ENCODE measurements around the gene PBX2. TPM values are rescaled to one million over a fixed set of nuclear protein-coding genes. Genes with fewer than 3 reads are reported as not detected.

The PBX2 gene, protein sequence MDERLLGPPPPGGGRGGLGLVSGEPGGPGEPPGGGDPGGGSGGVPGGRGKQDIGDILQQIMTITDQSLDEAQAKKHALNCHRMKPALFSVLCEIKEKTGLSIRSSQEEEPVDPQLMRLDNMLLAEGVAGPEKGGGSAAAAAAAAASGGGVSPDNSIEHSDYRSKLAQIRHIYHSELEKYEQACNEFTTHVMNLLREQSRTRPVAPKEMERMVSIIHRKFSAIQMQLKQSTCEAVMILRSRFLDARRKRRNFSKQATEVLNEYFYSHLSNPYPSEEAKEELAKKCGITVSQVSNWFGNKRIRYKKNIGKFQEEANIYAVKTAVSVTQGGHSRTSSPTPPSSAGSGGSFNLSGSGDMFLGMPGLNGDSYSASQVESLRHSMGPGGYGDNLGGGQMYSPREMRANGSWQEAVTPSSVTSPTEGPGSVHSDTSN
- total RNA-seq (2012; rRNA removed) (13.9 and 17.7 TPM in 2 replicates), polyA plus RNA-seq (2012; rRNA removed) (56.8 and 58.0 TPM in 2 replicates), Bru-seq, nascent RNA (percentile 85 among the genes with signal in this experiment), BruChase-seq, experiment 1, labeled RNA remaining after a 6-hour chase (percentile 96 among the genes with signal in this experiment), BruChase-seq, experiment 2, labeled RNA remaining after a 2-hour chase (percentile 95 among the genes with signal in this experiment)
- 28.8 and 42.1 TPM in 2 replicates for polyA plus RNA-seq (2012; cell fraction: cytosol; rRNA removed)
- 262 and 270 TPM in 2 replicates for polyA plus RNA-seq (2012; cell fraction: nucleus; rRNA removed; ENCODE audit: low replicate concordance)
- long read RNA-seq, partial matches to known transcripts, result 1 of 4 reads
- long read RNA-seq, other reads (novel, unspliced or antisense), result 1 of 4 reads

DNA sequence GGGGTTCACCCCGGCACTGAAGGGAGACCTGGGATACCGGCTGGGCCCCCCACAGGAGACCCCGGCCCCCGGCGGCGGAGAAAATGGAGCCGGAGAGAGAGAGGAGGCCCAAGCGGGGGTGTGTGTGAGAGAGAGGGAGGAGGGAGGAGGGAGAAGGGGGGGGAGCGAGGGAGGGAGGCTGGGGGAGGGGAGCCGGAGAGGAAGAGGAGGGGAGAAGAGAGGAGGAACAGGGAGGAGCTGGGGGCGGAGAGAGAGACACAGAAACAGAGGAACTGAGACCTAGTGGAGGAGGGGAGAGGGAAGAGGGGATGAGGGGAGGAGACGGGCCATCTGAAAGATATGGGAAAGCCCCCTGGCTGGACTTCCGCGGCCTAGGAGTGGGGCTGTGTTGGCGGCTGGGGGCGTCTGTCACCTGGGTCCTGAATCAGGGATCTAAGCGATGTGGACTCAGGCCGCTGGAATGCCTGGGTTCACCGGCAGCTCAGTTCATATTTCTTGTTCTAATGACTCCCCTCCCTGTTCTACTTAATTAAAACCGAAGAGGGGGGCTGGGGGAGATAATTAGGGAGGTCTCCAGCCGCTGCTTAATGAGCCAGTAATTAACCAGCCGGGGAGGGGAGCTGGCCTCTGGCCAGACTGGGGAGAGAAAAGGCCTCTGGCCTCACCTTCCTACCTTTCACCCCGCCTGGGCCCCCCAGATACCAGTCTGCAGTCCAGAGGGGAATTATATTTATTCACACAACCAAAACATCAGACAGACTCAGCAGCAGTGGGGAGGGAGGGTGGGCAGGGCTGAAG is at the start of gene PBX2:
TSS of gene PBX2 (minus strand) at position 149 of the 798 bp plus-strand sequence. CDS start 287 bp downstream, outside the sequence.
- WGBS, 2 experiments (ENCODE audit: extremely low coverage in 2 of 2, insufficient read length in 1 of 2), result no CpG with 5 or more reads among the region's 23 CpGs
- H2BK5ac ChIP-seq (ENCODE audit: low read depth, low read length, poor library complexity, severe bottlenecking), result peak within 1 kb of the TSS; percentile 83
- intact Hi-C loops (cut with micrococcal nuclease) (no loop called here), dilution Hi-C loops (cut with HindIII; ENCODE audit: low sequenced_read_pairs, unreplicated experiment) (no loop called here), in situ Hi-C loops (cut with MboI; ENCODE audit: low sequenced_read_pairs) (loop anchor here (5.0 to 25.0 kb wide), 2 partner anchors 73 to 772 kb away; partner anchors contain the start of genes BRD2 and HLA-DMA)
- H3K36me3 ChIP-seq (ENCODE audit: control insufficient read depth, insufficient read depth, low read length), result peaks cover 18% of the 10 kb centered on the region
- peaks cover 21 to 64% of the 10 kb centered on the region in 2 experiments; a peak in 3 of 4 replicates for H3K79me1 ChIP-seq (ENCODE audit: low read depth in 1 of 2, low read length in 2 of 2)
- peak within 1 kb of the TSS; percentile 99 for H3K9ac ChIP-seq (ENCODE audit: low read depth, low read length)
- peak within 1 kb of the TSS; percentile 75 for H3K4me3 ChIP-seq (ENCODE audit: insufficient read depth, low read depth, low read length)
- peak within 1 kb of the TSS; percentile 58 for H2BK20ac ChIP-seq (ENCODE audit: low read depth, low read length)
- peaks cover 12% of the 10 kb centered on the region for H3K4me1 ChIP-seq (ENCODE audit: control insufficient read depth, insufficient read depth, low read length)
- DNase-seq, result peak; percentile 89
- H2AK5ac ChIP-seq (ENCODE audit: low read depth, low read length), result peak within 1 kb of the TSS; percentile 99
- CTCF ChIA-PET, result no interaction called here
- peak; percentile 79 for ATAC-seq (ENCODE audit: low read depth)
- H2AFZ ChIP-seq (replicated peaks; ENCODE audit: low read length, poor library complexity), result peak within 1 kb of the TSS; percentile 95
- H4K8ac ChIP-seq (ENCODE audit: low read depth in 2 of 2, low read length in 2 of 2), result peak within 1 kb of the TSS; percentile 92 to 97
- no peaks in the 10 kb centered on the region for H3K27me3 ChIP-seq (ENCODE audit: control insufficient read depth, insufficient read depth, low read length)
- H3K9me1 ChIP-seq (ENCODE audit: insufficient read depth, low read length), result peaks cover 18% of the 10 kb centered on the region
- H2AK9ac ChIP-seq (replicated peaks; ENCODE audit: low read depth, low read length, poor library complexity), result peak within 1 kb of the TSS; percentile 100
- peak within 1 kb of the TSS; percentile 99 for H3K27ac ChIP-seq (ENCODE audit: insufficient read depth, low read length)
- H3K9me3 ChIP-seq (ENCODE audit: control insufficient read depth, insufficient read depth, low read length), result no peaks in the 10 kb centered on the region
- peak within 1 kb of the TSS; percentile 89 for H3K4me2 ChIP-seq (ENCODE audit: low read depth, low read length)
- H4K5ac ChIP-seq (ENCODE audit: low read depth, low read length), result peak within 1 kb of the TSS; percentile 95
- H3K14ac ChIP-seq (replicated peaks; ENCODE audit: low read depth, low read length), result peak within 1 kb of the TSS; percentile 99
- peak within 1 kb of the TSS; percentile 72 for H2BK120ac ChIP-seq (ENCODE audit: low read depth, low read length)
- peak within 1 kb of the TSS; percentile 93 for H3K18ac ChIP-seq (ENCODE audit: low read depth, low read length)
- H4K20me1 ChIP-seq (ENCODE audit: insufficient read depth, low read length), result no peaks in the 10 kb centered on the region
- peak within 1 kb of the TSS; percentile 98 for H3K56ac ChIP-seq (ENCODE audit: extremely low read depth, insufficient read depth, low read length)
- peak within 1 kb of the TSS; percentile 85; the same call in 1 of the 3 replicates for H2BK15ac ChIP-seq (ENCODE audit: low read depth, low read length)
- POLR2A ChIA-PET (ENCODE audit: unreplicated experiment), result interaction anchor here (0.5 to 0.8 kb wide), 3 partner anchors 13 to 703 kb away, joined by 3 to 5 read pairs (median 3); no protein-coding TSS in a partner anchor
- H3K23ac ChIP-seq (ENCODE audit: low read depth, low read length), result peak within 1 kb of the TSS; percentile 99
- no TSS peak for BruUV-seq (replicated peaks)
- H3K4ac ChIP-seq (ENCODE audit: low read depth, low read length), result peak within 1 kb of the TSS; percentile 97
- H4K91ac ChIP-seq (ENCODE audit: insufficient read depth, low read depth, low read length), result peak within 1 kb of the TSS; percentile 96
- TF ChIP-seq BHLHE40 (IDR thresholded peaks at IDR 0.05; ENCODE audit: low read depth, low read length) (no peak), NFE2L2 (IDR thresholded peaks at IDR 0.05; ENCODE audit: low read depth, low read length) (no peak), MAZ (IDR thresholded peaks at IDR 0.05; ENCODE audit: borderline replicate concordance, low read depth, low read length) (peak; percentile 93), MAFK (IDR thresholded peaks at IDR 0.05; ENCODE audit: low read depth, low read length) (no peak), FOS (IDR thresholded peaks at IDR 0.05; ENCODE audit: low read depth, low read length) (no peak), RCOR1 (IDR thresholded peaks at IDR 0.05; ENCODE audit: insufficient replicate concordance, low read length) (no peak), RFX5 (IDR thresholded peaks at IDR 0.05; ENCODE audit: low read depth, low read length) (no peak), SMC3 (IDR thresholded peaks at IDR 0.05; ENCODE audit: low read depth, low read length) (no peak), CHD1 (IDR thresholded peaks at IDR 0.05; ENCODE audit: low read depth, low read length) (no peak), POLR2A (IDR thresholded peaks at IDR 0.05; ENCODE audit: low read depth, low read length) (0 out of 2 replicates have a peak, but pooled peaks have one; percentile 23), RAD21 (IDR thresholded peaks at IDR 0.05; ENCODE audit: low read length) (no peak)
- TF ChIP-seq, protein P1, sequence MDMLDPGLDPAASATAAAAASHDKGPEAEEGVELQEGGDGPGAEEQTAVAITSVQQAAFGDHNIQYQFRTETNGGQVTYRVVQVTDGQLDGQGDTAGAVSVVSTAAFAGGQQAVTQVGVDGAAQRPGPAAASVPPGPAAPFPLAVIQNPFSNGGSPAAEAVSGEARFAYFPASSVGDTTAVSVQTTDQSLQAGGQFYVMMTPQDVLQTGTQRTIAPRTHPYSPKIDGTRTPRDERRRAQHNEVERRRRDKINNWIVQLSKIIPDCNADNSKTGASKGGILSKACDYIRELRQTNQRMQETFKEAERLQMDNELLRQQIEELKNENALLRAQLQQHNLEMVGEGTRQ (IDR thresholded peaks at IDR 0.05; ENCODE audit: low read depth, low read length), result no peak
- TF ChIP-seq, protein P2, sequence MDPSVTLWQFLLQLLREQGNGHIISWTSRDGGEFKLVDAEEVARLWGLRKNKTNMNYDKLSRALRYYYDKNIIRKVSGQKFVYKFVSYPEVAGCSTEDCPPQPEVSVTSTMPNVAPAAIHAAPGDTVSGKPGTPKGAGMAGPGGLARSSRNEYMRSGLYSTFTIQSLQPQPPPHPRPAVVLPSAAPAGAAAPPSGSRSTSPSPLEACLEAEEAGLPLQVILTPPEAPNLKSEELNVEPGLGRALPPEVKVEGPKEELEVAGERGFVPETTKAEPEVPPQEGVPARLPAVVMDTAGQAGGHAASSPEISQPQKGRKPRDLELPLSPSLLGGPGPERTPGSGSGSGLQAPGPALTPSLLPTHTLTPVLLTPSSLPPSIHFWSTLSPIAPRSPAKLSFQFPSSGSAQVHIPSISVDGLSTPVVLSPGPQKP (IDR thresholded peaks at IDR 0.05; ENCODE audit: borderline replicate concordance, low read depth, low read length), result no peak
